ENCODE data around the gene NUDT16. TPM values are rescaled to one million over a fixed set of nuclear protein-coding genes. Genes with fewer than 3 reads are reported as not detected.

Gene NUDT16
- total and polyA plus RNA-seq, 9 of the 15 experiments (the other 6 are each of a cell fraction or from before 2014, with no cell fraction given) = 1.5 to 11.4 (median 7.6) TPM

DNA sequence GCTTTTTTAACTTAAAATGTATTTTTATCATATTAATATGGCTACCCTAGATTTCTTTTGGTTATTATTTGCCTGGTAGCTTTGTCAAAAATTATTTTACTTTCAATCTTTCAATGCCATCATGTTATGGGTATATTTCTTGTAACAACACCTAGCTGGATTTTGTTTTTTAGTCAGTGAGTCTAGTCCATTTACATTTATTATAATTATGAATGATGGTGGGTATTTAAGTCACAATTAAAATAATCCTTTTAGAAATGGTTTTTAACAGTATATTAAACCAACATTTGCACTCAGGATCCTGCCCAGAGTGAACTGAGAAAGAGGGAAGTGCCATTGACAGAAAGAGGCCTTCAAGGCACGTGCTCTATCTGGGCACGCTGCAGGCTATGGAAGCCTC, 39.8 kb upstream of the NUDT16 start (continued):
- TF ChIP-seq, protein P1, sequence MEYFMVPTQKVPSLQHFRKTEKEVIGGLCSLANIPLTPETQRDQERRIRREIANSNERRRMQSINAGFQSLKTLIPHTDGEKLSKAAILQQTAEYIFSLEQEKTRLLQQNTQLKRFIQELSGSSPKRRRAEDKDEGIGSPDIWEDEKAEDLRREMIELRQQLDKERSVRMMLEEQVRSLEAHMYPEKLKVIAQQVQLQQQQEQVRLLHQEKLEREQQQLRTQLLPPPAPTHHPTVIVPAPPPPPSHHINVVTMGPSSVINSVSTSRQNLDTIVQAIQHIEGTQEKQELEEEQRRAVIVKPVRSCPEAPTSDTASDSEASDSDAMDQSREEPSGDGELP (CRISPR knock-in tag; IDR thresholded peaks at IDR 0.05; ENCODE audit: borderline replicate concordance) = no peak
- TF ChIP-seq ZNF507 (tag; conservative IDR thresholded peaks at IDR 0.05) = peak; percentile 94

- no TSS peak for BruUV-seq (replicated peaks)
- H4K20me1 ChIP-seq (replicated peaks; ENCODE audit: control insufficient read depth, insufficient read depth, low read length) = no peaks in the 10 kb centered on the region
- ChIA-PET POLR2A (no interaction called here), CTCF (ENCODE audit: low intra/inter-chr PET ratio) (no interaction called here)
- intact Hi-C loops (cut with micrococcal nuclease) (no loop called here), in situ Hi-C loops (cut with MboI) (no loop called here)
- H3K9me1 ChIP-seq (ENCODE audit: control insufficient read depth, insufficient read depth, low read length) = no peaks in the 10 kb centered on the region
- H3K4me3 ChIP-seq = no peak overlapping the region
- WGBS (ENCODE audit: insufficient coverage, low coverage, missing lambda C conversion rate) = 17% methylated on average over 2 of the region's 2 CpGs
- no peak overlapping the region for H2AFZ ChIP-seq (ENCODE audit: low read depth, low read length)
- no peak overlapping the region for H3K4me2 ChIP-seq (ENCODE audit: insufficient read depth, low read length)
- DNase-seq (ENCODE audit: extremely low read depth in 1 of 4, low spot score in 3 of 4) (no peak), ATAC-seq (no peak), FAIRE-seq (no peak)
- no peaks in the 10 kb centered on the region for H3K9me3 ChIP-seq (replicated peaks; ENCODE audit: control insufficient read depth, insufficient read depth, low read depth, low read length)
- H3K36me3 ChIP-seq (ENCODE audit: control insufficient read depth, insufficient read depth, low read length) = no peaks in the 10 kb centered on the region
- no peak overlapping the region for H3K9ac ChIP-seq (ENCODE audit: insufficient read depth in 1 of 2, low read depth in 2 of 2, low read length in 2 of 2)
- H3K27ac ChIP-seq (ENCODE audit: extremely low read depth, low read depth, low read length) = no peak overlapping the region
- H3K4me1 ChIP-seq (replicated peaks in 1 of 2; ENCODE audit: control insufficient read depth in 2 of 2, insufficient read depth in 2 of 2, low read length in 2 of 2) = no peaks in the 10 kb centered on the region
- TF ChIP-seq ZBTB11 (CRISPR knock-in tag; IDR thresholded peaks at IDR 0.05) (no peak), COPS2 (conservative IDR thresholded peaks at IDR 0.05) (no peak), MTF1 (CRISPR knock-in tag; IDR thresholded peaks at IDR 0.05; ENCODE audit: borderline replicate concordance) (no peak), NCOA4 (IDR thresholded peaks at IDR 0.05; ENCODE audit: partially characterized antibody) (no peak), ZNF436 (CRISPR knock-in tag; IDR thresholded peaks at IDR 0.05) (no peak), ZNF121 (CRISPR knock-in tag; conservative IDR thresholded peaks at IDR 0.05) (no peak), HNRNPK (IDR thresholded peaks at IDR 0.05; ENCODE audit: low read depth, low read length, poor library complexity, severe bottlenecking) (no peak), PCBP2 (IDR thresholded peaks at IDR 0.05; ENCODE audit: low read depth, low read length, poor library complexity, severe bottlenecking) (no peak), SRSF7 (optimal IDR thresholded peaks at IDR 0.05; ENCODE audit: low read depth, low read length) (no peak), THAP7 (CRISPR knock-in tag; IDR thresholded peaks at IDR 0.05) (no peak), FIP1L1 (IDR thresholded peaks at IDR 0.05; ENCODE audit: low read depth, low read length, poor library complexity, severe bottlenecking) (no peak)
- TF ChIP-seq, protein P2, sequence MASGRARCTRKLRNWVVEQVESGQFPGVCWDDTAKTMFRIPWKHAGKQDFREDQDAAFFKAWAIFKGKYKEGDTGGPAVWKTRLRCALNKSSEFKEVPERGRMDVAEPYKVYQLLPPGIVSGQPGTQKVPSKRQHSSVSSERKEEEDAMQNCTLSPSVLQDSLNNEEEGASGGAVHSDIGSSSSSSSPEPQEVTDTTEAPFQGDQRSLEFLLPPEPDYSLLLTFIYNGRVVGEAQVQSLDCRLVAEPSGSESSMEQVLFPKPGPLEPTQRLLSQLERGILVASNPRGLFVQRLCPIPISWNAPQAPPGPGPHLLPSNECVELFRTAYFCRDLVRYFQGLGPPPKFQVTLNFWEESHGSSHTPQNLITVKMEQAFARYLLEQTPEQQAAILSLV (tag; IDR thresholded peaks at IDR 0.05) = no peak
- no peaks in the 10 kb centered on the region for H3K79me2 ChIP-seq (ENCODE audit: control insufficient read depth, insufficient read depth, low read length)
- H3K27me3 ChIP-seq (ENCODE audit: control insufficient read depth in 2 of 2, insufficient read depth in 2 of 2, low read length in 2 of 2) = no peaks in the 10 kb centered on the region
Observed at GRCh38 chr3:131348911-131349310, 32.7 kb upstream of the NUDT16 start.

All from K562 (cell line).